HG02763 (cell line): ENCODE measurements around the gene NCF2.
A peak's percentile ranks its signal among the peaks of the same experiment; 100 is the strongest.
"Not testable (repeated sequence)": the region's sequence is repeated elsewhere in the genome, so short reads cannot be mapped to it uniquely, and the experiment has no call there.

Experiments used
- ATAC-seq: cut with Tn5 transposase; IDR thresholded peaks from one replicate; pipeline ENCODE4 v1.9.1; 2021; ENCODE audit warnings: mild to moderate bottlenecking, moderate library complexity; ENCODE audit not compliant: unreplicated experiment

The NCF2 gene

GRCh38 chr1:183612975-183613374 is 22.7 kb upstream of the NCF2 start:
- ATAC-seq = not testable (repeated sequence)

GRCh38 chr1:183612407-183612806 is 22.1 kb upstream of the NCF2 start:
- ATAC-seq = no peak

- ATAC-seq = no peak
Measured at GRCh38 chr1:183611021-183611420, 20.8 kb upstream of the NCF2 start.

- no peak for ATAC-seq
Measured at GRCh38 chr1:183609759-183610452, 19.6 kb upstream of the NCF2 start.

GRCh38 chr1:183609313-183609712 is 19.1 kb upstream of the NCF2 start:
- ATAC-seq = no peak

- no peak for ATAC-seq
Measured at GRCh38 chr1:183607322-183607980, 17.2 kb upstream of the NCF2 start.

- no peak for ATAC-seq
Measured at GRCh38 chr1:183605904-183606303, 15.6 kb upstream of the NCF2 start.

- peak; percentile 21 for ATAC-seq
Measured at GRCh38 chr1:183604815-183605214, 14.6 kb upstream of the NCF2 start.

GRCh38 chr1:183604038-183604808 is 14.0 kb upstream of the NCF2 start:
- peak; percentile 44 for ATAC-seq

GRCh38 chr1:183602510-183602909 is 12.3 kb upstream of the NCF2 start:
- ATAC-seq = no peak

GRCh38 chr1:183600634-183601033 is 10.4 kb upstream of the NCF2 start:
- ATAC-seq = no peak

- ATAC-seq = no peak
Measured at GRCh38 chr1:183600136-183600535, 9.9 kb upstream of the NCF2 start.

- peak; percentile 58 for ATAC-seq
Measured at GRCh38 chr1:183598386-183598785, 8.1 kb upstream of the NCF2 start.

GRCh38 chr1:183597656-183598347 is 7.5 kb upstream of the NCF2 start:
- no peak for ATAC-seq

- ATAC-seq = no peak
Measured at GRCh38 chr1:183596500-183596899, 6.2 kb upstream of the NCF2 start.

GRCh38 chr1:183595537-183595936 is 5.3 kb upstream of the NCF2 start:
- ATAC-seq = no peak

GRCh38 chr1:183593356-183593755 is 3.1 kb upstream of the NCF2 start:
- ATAC-seq = peak; percentile 44

- no peak for ATAC-seq
Measured at GRCh38 chr1:183592733-183593132, 2.5 kb upstream of the NCF2 start.

- no peak for ATAC-seq
Measured at GRCh38 chr1:183589874-183590243, 400 bp downstream of the NCF2 start.

- ATAC-seq = no peak
Measured at GRCh38 chr1:183589384-183589783, 875 bp downstream of the NCF2 start.

GRCh38 chr1:183588827-183589226 is 1.4 kb downstream of the NCF2 start:
- no peak for ATAC-seq
